Smooth muscle cell (in vitro differentiated cells): ENCODE data around the gene SLC26A9. TPM values are rescaled to one million over a fixed set of nuclear protein-coding genes. Genes with fewer than 3 reads are reported as not detected.

ENCODE experiments used
- DNase-seq: peaks from one replicate; lab custom pipeline; 2025; ENCODE audit not compliant: unreplicated experiment; lab: John Stamatoyannopoulos, UW
- H2AFZ ChIP-seq: fragments of 200-600 bp; sonication (generic); 2 replicates; pipeline ENCODE4 v1.6.0; 2016; ENCODE audit warnings: antibody characterized with exemption, low read depth, mild to moderate bottlenecking
- H3F3A ChIP-seq: fragments of 200-600 bp; sonication (generic); 2 replicates; pipeline ENCODE4 v1.6.0; 2017; ENCODE audit warnings: antibody characterized with exemption, low read depth
- H3K27ac ChIP-seq: fragments of 200-600 bp; sonication (generic); 2 replicates; pipeline ENCODE4 v1.5.1; 2016; ENCODE audit warnings: low read depth, mild to moderate bottlenecking
- H3K27me3 ChIP-seq: fragments of 200-600 bp; sonication (generic); 2 replicates; pipeline ENCODE4 v1.6.1; 2016; ENCODE audit warnings: low read depth, mild to moderate bottlenecking
- H3K36me3 ChIP-seq: fragments of 200-600 bp; sonication (generic); 2 replicates; pipeline ENCODE4 v1.5.1; 2016; ENCODE audit warnings: low read depth
- H3K4me1 ChIP-seq: fragments of 200-600 bp; sonication (generic); 2 replicates; pipeline ENCODE4 v1.5.1; 2016; ENCODE audit warnings: low read depth
- H3K4me2 ChIP-seq: fragments of 200-600 bp; sonication (generic); 2 replicates; pipeline ENCODE4 v1.6.0; 2016; ENCODE audit warnings: mild to moderate bottlenecking
- H3K4me3 ChIP-seq: fragments of 200-600 bp; sonication (generic); 2 replicates; pipeline ENCODE4 v1.5.1; 2016; ENCODE audit warnings: mild to moderate bottlenecking
- H3K79me2 ChIP-seq: fragments of 200-600 bp; sonication (generic); 2 replicates; pipeline ENCODE4 v1.6.0; 2016; ENCODE audit warnings: low read depth, mild to moderate bottlenecking
- H3K9ac ChIP-seq: fragments of 200-600 bp; sonication (generic); 2 replicates; pipeline ENCODE4 v1.6.0; 2016; ENCODE audit warnings: low read depth
- H3K9me3 ChIP-seq: fragments of 200-600 bp; sonication (generic); replicated peaks from 2 replicates; pipeline ENCODE4 v1.5.1; 2016; ENCODE audit warnings: low read depth
- H4K20me1 ChIP-seq: fragments of 200-600 bp; sonication (generic); 2 replicates; pipeline ENCODE4 v1.6.0; 2016; ENCODE audit warnings: low read depth
- CTCF ChIP-seq: fragments of 200-600 bp; sonication (generic); IDR thresholded peaks from 2 replicates; pipeline ENCODE4 v1.5.1; 2017; ENCODE audit warnings: borderline replicate concordance, mild to moderate bottlenecking, antibody characterized with exemption; ENCODE audit not compliant: insufficient read depth, poor library complexity, severe bottlenecking
- WGBS: methylation state at CpG from one replicate; pipeline ENCODE4 v1.1.7; 2016; ENCODE audit warnings: low lambda C conversion rate; 5-methylcytosine and 5-hydroxymethylcytosine counted together
- polyA plus RNA-seq: library from polyadenylated mRNA; unstranded; fragments of >200 nt; fragmentation: Nextera tagmentation; extraction: Ambion mirVana; gene quantifications from 2 replicates; pipeline ENCODE4 v1.2.1, GENCODE V29; 2016
- total RNA-seq: library from RNA; depleted of rRNA; stranded (reverse); fragments of >200 nt; gene quantifications from 2 replicates; pipeline ENCODE4 v1.2.3, GENCODE V29; 2014

The SLC26A9 gene
- total and polyA plus RNA-seq, 2 experiments from 2014 or later, result not detected

- no peak overlapping the region for H3K4me3 ChIP-seq
- H3K27me3 ChIP-seq, result no peaks in the 10 kb centered on the region
- no peaks in the 10 kb centered on the region for H4K20me1 ChIP-seq
- WGBS, result 81% methylated on average over 11 of the region's 11 CpGs
- H2AFZ ChIP-seq, result no peak overlapping the region
- H3F3A ChIP-seq, result no peaks in the 10 kb centered on the region
- H3K79me2 ChIP-seq, result no peaks in the 10 kb centered on the region
- no peak overlapping the region for H3K27ac ChIP-seq
- peaks cover 7% of the 10 kb centered on the region for H3K4me1 ChIP-seq
- H3K9ac ChIP-seq, result no peak overlapping the region
- H3K9me3 ChIP-seq, result no peaks in the 10 kb centered on the region
- no peak for TF ChIP-seq CTCF
- DNase-seq, result no peak
- H3K4me2 ChIP-seq, result no peak overlapping the region
- H3K36me3 ChIP-seq, result no peaks in the 10 kb centered on the region
These were observed 29.4 kb upstream of the SLC26A9 start for GRCh38 chr1:205972491-205973168.

- Histone ChIP-seq H3K27me3 (no peaks in the 10 kb centered on the region), H3K9ac (no peak overlapping the region), H2AFZ (no peak overlapping the region), H3K4me2 (no peak overlapping the region), H3K79me2 (no peaks in the 10 kb centered on the region), H3K9me3 (no peaks in the 10 kb centered on the region), H3K4me3 (no peak overlapping the region), H3K27ac (no peak overlapping the region), H3F3A (no peaks in the 10 kb centered on the region), H4K20me1 (no peaks in the 10 kb centered on the region), H3K36me3 (no peaks in the 10 kb centered on the region), H3K4me1 (peaks cover 7% of the 10 kb centered on the region)
- TF ChIP-seq CTCF, result no peak
- 88% methylated on average over 4 of the region's 4 CpGs for WGBS
- no peak for DNase-seq
These were observed 28.8 kb upstream of the SLC26A9 start for GRCh38 chr1:205972081-205972480.

DNA sequence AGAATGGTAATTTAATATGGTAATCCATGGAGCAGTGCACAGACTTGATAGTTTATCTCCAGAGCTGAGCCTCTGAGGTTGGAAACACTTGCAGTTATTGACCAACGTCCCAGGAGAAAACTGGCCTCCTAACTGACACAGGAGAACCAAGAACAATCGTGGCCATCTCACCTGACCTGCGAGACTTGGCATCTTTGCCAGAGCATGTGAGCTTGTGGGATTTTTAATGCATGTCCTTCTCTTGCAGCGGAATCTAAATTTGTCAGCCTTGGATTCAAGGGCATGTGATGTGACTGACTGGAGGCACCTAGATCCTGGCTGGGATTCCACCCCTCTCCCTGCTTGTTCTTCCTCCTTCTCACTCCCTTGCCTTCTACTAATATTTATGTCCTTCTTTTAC, 27.8 kb upstream of the SLC26A9 start:
- H3K4me3 ChIP-seq, result no peak overlapping the region
- no peaks in the 10 kb centered on the region for H4K20me1 ChIP-seq
- H2AFZ ChIP-seq, result no peak overlapping the region
- no peaks in the 10 kb centered on the region for H3F3A ChIP-seq
- no peaks in the 10 kb centered on the region for H3K79me2 ChIP-seq
- no peaks in the 10 kb centered on the region for H3K4me1 ChIP-seq
- H3K4me2 ChIP-seq, result no peak overlapping the region
- no peaks in the 10 kb centered on the region for H3K36me3 ChIP-seq
- H3K9me3 ChIP-seq, result no peaks in the 10 kb centered on the region
- no peak for TF ChIP-seq CTCF
- DNase-seq, result no peak
- 96% methylated on average over 4 of the region's 4 CpGs for WGBS
- H3K27ac ChIP-seq, result no peak overlapping the region
- no peaks in the 10 kb centered on the region for H3K27me3 ChIP-seq
- H3K9ac ChIP-seq, result no peak overlapping the region

- no peaks in the 10 kb centered on the region for H3K9me3 ChIP-seq
- H3K4me3 ChIP-seq, result no peak overlapping the region
- no peaks in the 10 kb centered on the region for H3K4me1 ChIP-seq
- no peaks in the 10 kb centered on the region for H3K79me2 ChIP-seq
- no peak overlapping the region for H3K27ac ChIP-seq
- H3K4me2 ChIP-seq, result no peak overlapping the region
- no peak overlapping the region for H3K9ac ChIP-seq
- TF ChIP-seq CTCF, result no peak
- no peak for DNase-seq
- 76% methylated on average over 1 of the region's 1 CpG for WGBS
- no peaks in the 10 kb centered on the region for H3K36me3 ChIP-seq
- no peaks in the 10 kb centered on the region for H3F3A ChIP-seq
- no peaks in the 10 kb centered on the region for H3K27me3 ChIP-seq
- no peaks in the 10 kb centered on the region for H4K20me1 ChIP-seq
- H2AFZ ChIP-seq, result no peak overlapping the region
These were observed 27.2 kb upstream of the SLC26A9 start for GRCh38 chr1:205970486-205970885.
